ENCODE data around the gene QTRT2.

Gene QTRT2

DNA sequence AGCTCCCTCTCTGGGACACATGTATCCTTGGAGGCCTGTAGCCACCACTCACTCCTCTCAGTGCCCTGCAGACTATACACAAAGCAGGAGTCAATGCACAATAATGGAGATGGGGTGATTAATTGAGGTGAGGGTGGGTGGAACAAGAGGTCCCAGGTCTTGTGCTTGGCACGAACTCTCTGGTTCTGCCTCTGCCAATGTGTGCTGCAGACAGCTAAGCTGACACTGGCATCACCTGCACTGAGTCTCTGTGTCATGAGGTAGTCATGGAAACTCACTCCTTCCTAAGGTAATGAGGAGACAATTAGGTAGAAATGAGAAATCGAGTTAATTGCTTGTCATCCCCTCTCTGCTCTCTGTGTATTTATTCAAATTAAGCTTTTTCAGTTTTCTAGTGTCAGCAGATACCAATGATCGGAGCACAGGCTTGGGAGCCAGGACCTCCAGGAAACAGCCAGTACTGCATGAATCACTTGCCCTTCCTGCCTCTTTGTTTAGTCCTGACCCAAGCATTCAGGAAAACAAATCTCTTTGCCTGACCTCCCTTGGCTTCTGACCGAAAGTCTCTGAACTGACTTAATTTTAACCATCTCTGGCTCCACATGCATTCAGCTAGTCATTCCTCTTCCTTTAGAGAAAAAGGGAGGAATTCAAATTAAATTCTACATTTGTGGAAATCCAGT, 65.6 kb downstream of the QTRT2 start (continued):
- TF ChIP-seq, protein P1, sequence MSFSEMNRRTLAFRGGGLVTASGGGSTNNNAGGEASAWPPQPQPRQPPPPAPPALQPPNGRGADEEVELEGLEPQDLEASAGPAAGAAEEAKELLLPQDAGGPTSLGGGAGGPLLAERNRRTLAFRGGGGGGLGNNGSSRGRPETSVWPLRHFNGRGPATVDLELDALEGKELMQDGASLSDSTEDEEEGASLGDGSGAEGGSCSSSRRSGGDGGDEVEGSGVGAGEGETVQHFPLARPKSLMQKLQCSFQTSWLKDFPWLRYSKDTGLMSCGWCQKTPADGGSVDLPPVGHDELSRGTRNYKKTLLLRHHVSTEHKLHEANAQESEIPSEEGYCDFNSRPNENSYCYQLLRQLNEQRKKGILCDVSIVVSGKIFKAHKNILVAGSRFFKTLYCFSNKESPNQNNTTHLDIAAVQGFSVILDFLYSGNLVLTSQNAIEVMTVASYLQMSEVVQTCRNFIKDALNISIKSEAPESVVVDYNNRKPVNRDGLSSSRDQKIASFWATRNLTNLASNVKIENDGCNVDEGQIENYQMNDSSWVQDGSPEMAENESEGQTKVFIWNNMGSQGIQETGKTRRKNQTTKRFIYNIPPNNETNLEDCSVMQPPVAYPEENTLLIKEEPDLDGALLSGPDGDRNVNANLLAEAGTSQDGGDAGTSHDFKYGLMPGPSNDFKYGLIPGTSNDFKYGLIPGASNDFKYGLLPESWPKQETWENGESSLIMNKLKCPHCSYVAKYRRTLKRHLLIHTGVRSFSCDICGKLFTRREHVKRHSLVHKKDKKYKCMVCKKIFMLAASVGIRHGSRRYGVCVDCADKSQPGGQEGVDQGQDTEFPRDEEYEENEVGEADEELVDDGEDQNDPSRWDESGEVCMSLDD (tag by site-specific recombination; IDR thresholded peaks at IDR 0.05) = no peak
- TF ChIP-seq ZNF19 (tag by site-specific recombination; IDR thresholded peaks at IDR 0.05; ENCODE audit: low read depth) (no peak), KLF1 (tag by site-specific recombination; IDR thresholded peaks at IDR 0.05) (no peak)

DNA sequence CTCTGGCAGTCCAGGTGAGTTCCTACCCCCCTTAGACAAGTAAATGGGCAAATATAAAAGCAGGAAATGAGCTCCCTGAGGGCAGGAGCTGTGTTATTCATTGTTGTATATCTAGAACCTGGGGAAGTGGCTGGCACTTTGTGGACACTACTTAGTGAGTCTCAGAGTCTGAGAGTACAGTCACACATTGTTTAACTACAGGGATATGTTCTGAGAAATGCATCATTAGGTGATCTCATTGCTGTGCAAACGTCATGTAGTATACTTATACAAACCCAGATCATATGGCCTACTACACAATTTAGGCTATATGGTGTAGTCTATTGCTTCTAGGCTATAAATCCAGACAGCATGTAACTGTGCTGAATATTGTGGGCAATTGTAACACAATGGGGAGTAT, 69.9 kb downstream of the QTRT2 start:
- H3K9me3 ChIP-seq (ENCODE audit: control insufficient read depth, insufficient read depth, low read depth, low read length) = no peaks in the 10 kb centered on the region
- H3K36me3 ChIP-seq (ENCODE audit: control insufficient read depth in 2 of 2, insufficient read depth in 1 of 2, low read length in 2 of 2) = no peaks in the 10 kb centered on the region
- no peak overlapping the region for H3K27ac ChIP-seq (ENCODE audit: extremely low read depth, low read depth, low read length)
- no peak overlapping the region for H3K4me3 ChIP-seq (ENCODE audit: low read depth, low read length)
- TF ChIP-seq ZNF629 (tag by site-specific recombination; IDR thresholded peaks at IDR 0.05) = peak; percentile 40; the same call in 1 of the 2 replicates
- no peak for TF ChIP-seq ZNF324 (tag by site-specific recombination; IDR thresholded peaks at IDR 0.05)
- H3K4me1 ChIP-seq (ENCODE audit: control insufficient read depth, insufficient read depth, low read length) = no peaks in the 10 kb centered on the region
- ChIA-PET POLR2A (no interaction called here), CTCF (no interaction called here)

DNA sequence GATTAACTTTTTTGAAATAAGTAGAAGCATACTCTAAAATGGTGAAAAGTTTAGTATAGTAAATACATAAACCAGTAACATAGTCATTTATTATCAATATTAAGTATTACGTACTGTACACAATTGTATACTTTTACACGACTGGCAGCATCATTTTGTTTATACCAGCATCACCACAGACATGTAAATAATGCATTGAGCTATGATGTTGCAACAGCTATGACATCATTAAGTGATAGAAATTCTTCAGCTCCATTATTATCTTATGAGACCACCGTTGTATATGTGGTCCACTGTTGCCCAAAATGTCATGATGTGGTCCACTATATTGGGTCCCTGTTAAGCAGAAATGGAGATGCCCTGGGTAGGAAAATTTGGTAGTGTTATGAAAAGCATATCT, 71.0 kb downstream of the QTRT2 start:
- H3K27ac ChIP-seq (ENCODE audit: extremely low read depth, low read depth, low read length) = no peak overlapping the region
- TF ChIP-seq ZBTB20 (tag by site-specific recombination; IDR thresholded peaks at IDR 0.05) (no peak), BCL11B (tag by site-specific recombination; IDR thresholded peaks at IDR 0.05; ENCODE audit: low read depth) (no peak), ZNF830 (tag by site-specific recombination; IDR thresholded peaks at IDR 0.05; ENCODE audit: low read depth) (no peak), GLI2 (tag by site-specific recombination; IDR thresholded peaks at IDR 0.05; ENCODE audit: borderline replicate concordance, low read depth) (no peak), ZNF768 (tag by site-specific recombination; IDR thresholded peaks at IDR 0.05) (no peak), ZNF138 (tag by site-specific recombination; IDR thresholded peaks at IDR 0.05; ENCODE audit: borderline replicate concordance) (no peak), ZBTB48 (tag by site-specific recombination; IDR thresholded peaks at IDR 0.05) (no peak), ZEB2 (tag by site-specific recombination; IDR thresholded peaks at IDR 0.05) (no peak)
- TF ChIP-seq, protein P2, sequence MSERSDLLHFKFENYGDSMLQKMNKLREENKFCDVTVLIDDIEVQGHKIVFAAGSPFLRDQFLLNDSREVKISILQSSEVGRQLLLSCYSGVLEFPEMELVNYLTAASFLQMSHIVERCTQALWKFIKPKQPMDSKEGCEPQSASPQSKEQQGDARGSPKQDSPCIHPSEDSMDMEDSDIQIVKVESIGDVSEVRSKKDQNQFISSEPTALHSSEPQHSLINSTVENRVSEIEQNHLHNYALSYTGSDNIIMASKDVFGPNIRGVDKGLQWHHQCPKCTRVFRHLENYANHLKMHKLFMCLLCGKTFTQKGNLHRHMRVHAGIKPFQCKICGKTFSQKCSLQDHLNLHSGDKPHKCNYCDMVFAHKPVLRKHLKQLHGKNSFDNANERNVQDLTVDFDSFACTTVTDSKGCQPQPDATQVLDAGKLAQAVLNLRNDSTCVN (tag by site-specific recombination; optimal IDR thresholded peaks at IDR 0.05) = no peak
- TF ChIP-seq, protein P3, sequence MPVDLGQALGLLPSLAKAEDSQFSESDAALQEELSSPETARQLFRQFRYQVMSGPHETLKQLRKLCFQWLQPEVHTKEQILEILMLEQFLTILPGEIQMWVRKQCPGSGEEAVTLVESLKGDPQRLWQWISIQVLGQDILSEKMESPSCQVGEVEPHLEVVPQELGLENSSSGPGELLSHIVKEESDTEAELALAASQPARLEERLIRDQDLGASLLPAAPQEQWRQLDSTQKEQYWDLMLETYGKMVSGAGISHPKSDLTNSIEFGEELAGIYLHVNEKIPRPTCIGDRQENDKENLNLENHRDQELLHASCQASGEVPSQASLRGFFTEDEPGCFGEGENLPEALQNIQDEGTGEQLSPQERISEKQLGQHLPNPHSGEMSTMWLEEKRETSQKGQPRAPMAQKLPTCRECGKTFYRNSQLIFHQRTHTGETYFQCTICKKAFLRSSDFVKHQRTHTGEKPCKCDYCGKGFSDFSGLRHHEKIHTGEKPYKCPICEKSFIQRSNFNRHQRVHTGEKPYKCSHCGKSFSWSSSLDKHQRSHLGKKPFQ (tag by site-specific recombination; IDR thresholded peaks at IDR 0.05) = no peak
- no peaks in the 10 kb centered on the region for H3K9me3 ChIP-seq (ENCODE audit: control insufficient read depth, insufficient read depth, low read depth, low read length)
- no peaks in the 10 kb centered on the region for H3K4me1 ChIP-seq (ENCODE audit: control insufficient read depth, insufficient read depth, low read length)
- ChIA-PET POLR2A (no interaction called here), CTCF (no interaction called here)
- no peaks in the 10 kb centered on the region for H3K36me3 ChIP-seq (ENCODE audit: control insufficient read depth in 2 of 2, insufficient read depth in 1 of 2, low read length in 2 of 2)
- no peak overlapping the region for H3K4me3 ChIP-seq (ENCODE audit: low read depth, low read length)
